OCI-LY7 (cell line): ENCODE results near the gene GOLPH3L. TPM values are rescaled to one million over a fixed set of nuclear protein-coding genes. Genes with fewer than 3 reads are reported as not detected.
"Not testable (repeated sequence)": the region's sequence is repeated elsewhere in the genome, so short reads cannot be mapped to it uniquely, and the experiment has no call there.

Source experiments
- BruUV-seq: library from RNA; stranded (reverse); fragments of 400-500 nt; replicated peaks from 2 replicates; lab custom pipeline; 2021; lab: Mats Ljungman, UMichigan
- CTCF ChIA-PET: fragments of 300-600 bp; sonication (Branson Sonifier 250); formaldehyde crosslinking; loops from one replicate; lab custom pipeline; 2022; ENCODE audit warnings: antibody characterized with exemption; ENCODE audit not compliant: unreplicated experiment; lab: Charles Lee
- POLR2A ChIA-PET: fragments of 300-600 bp; sonication (Branson Sonifier 250); formaldehyde crosslinking; loops from one replicate; lab custom pipeline; 2022; ENCODE audit warnings: antibody characterized with exemption; lab: Charles Lee
- DNase-seq: peaks from one replicate; pipeline ENCODE4 v3.0.0-alpha.2; 2015; ENCODE audit warnings: low spot score
- H2AFZ ChIP-seq: fragments of 200-600 bp; sonication (generic), shearing (Covaris generic); 2 replicates; pipeline ENCODE4 v1.6.1; 2014; ENCODE audit warnings: mild to moderate bottlenecking, antibody characterized with exemption, low read length, moderate library complexity
- H3K27ac ChIP-seq: fragments of 200-600 bp; sonication (generic); 2 replicates; pipeline ENCODE4 v1.5.1; 2014; ENCODE audit warnings: mixed run types, low read depth, mild to moderate bottlenecking, moderate library complexity, low read length, inconsistent platforms; ENCODE audit not compliant: poor library complexity, severe bottlenecking
- H3K36me3 ChIP-seq: fragments of 200-600 bp; sonication (generic); 2 replicates; pipeline ENCODE4 v1.6.1; 2014; ENCODE audit warnings: mild to moderate bottlenecking, antibody characterized with exemption, low read length, moderate library complexity, mixed read lengths; ENCODE audit not compliant: insufficient read depth
- H3K4me1 ChIP-seq: fragments of 200-600 bp; sonication (generic); 2 replicates; pipeline ENCODE4 v1.5.1; 2014; ENCODE audit warnings: mild to moderate bottlenecking, low read length; ENCODE audit not compliant: insufficient read depth, poor library complexity, severe bottlenecking
- H3K4me2 ChIP-seq: fragments of 200-600 bp; sonication (generic); 2 replicates; pipeline ENCODE4 v1.6.1; 2014; ENCODE audit warnings: mild to moderate bottlenecking, low read length
- H3K4me3 ChIP-seq: fragments of 200-600 bp; sonication (generic); 2 replicates; pipeline ENCODE4 v1.5.1; 2014; ENCODE audit warnings: mild to moderate bottlenecking, low read depth, low read length; ENCODE audit not compliant: poor library complexity, severe bottlenecking
- H3K79me2 ChIP-seq: fragments of 200-600 bp; sonication (generic); 2 replicates; pipeline ENCODE4 v1.6.1; 2016; ENCODE audit warnings: low read depth, mild to moderate bottlenecking, low read length, moderate library complexity, mixed read lengths; ENCODE audit not compliant: insufficient read depth
- H3K9me2 ChIP-seq: fragments of 200-600 bp; sonication (generic); 2 replicates; pipeline ENCODE4 v1.6.1; 2016; ENCODE audit warnings: mild to moderate bottlenecking, low read length, mixed read lengths; ENCODE audit not compliant: insufficient read depth
- H3K9me3 ChIP-seq: fragments of 200-600 bp; sonication (generic); 2 replicates; pipeline ENCODE4 v1.6.1; 2014; ENCODE audit warnings: mild to moderate bottlenecking, mixed run types, low read length, mixed read lengths
- H4K20me1 ChIP-seq: fragments of 200-600 bp; sonication (generic); 2 replicates; pipeline ENCODE4 v1.6.1; 2014; ENCODE audit warnings: mild to moderate bottlenecking, antibody characterized with exemption, low read length, moderate library complexity, mixed read lengths; ENCODE audit not compliant: insufficient read depth
- CTCF ChIP-seq: fragments of 200-600 bp; sonication (generic); conservative IDR thresholded peaks from 2 replicates; pipeline ENCODE4 v1.5.1; 2014; ENCODE audit warnings: mild to moderate bottlenecking, antibody characterized with exemption, low read length, moderate library complexity, mixed read lengths
- EZH2phosphoT487 ChIP-seq: fragments of 200-600 bp; sonication (generic); IDR thresholded peaks from 2 replicates; pipeline ENCODE4 v1.6.1; 2018; ENCODE audit warnings: low read depth, borderline replicate concordance, mild to moderate bottlenecking, mixed run types, antibody characterized with exemption, low read length, moderate library complexity, mixed read lengths
- intact Hi-C: fragments of 100-400 bp; cut with micrococcal nuclease; formaldehyde crosslinking; loops from one replicate; pipeline ENCODE4 v1.10.0; 2022; ENCODE audit not compliant: unreplicated experiment
- total RNA-seq, 2 experiments: library from RNA; depleted of rRNA in 1 of 2; stranded (reverse); fragments of >200 nt in 1 of 2; shearing (Covaris generic) in 1 of 2; gene quantifications; 2 replicates each; pipeline ENCODE4 v1.2.3, GENCODE V29; 2014 to 2022

GOLPH3L gene
- total RNA-seq, 2 experiments from 2014 or later, result 6.2 to 29.0 TPM

GRCh38 chr1:150662811-150663210 lies 34.1 kb downstream of the GOLPH3L start:
- H3K9me3 ChIP-seq, result no peaks in the 10 kb centered on the region
- no peaks in the 10 kb centered on the region for H3K79me2 ChIP-seq
- H2AFZ ChIP-seq, result no peak overlapping the region
- CTCF ChIA-PET, result no interaction called here
- H3K4me2 ChIP-seq, result no peak overlapping the region
- no TSS peak for BruUV-seq
- intact Hi-C loops, result no loop called here
- no peak overlapping the region for H3K27ac ChIP-seq
- no peaks in the 10 kb centered on the region for H3K9me2 ChIP-seq
- no peaks in the 10 kb centered on the region for H3K4me1 ChIP-seq
- TF ChIP-seq EZH2phosphoT487 (no peak), CTCF (no peak)
- H3K4me3 ChIP-seq, result no peak overlapping the region
- POLR2A ChIA-PET, result interaction anchor here (0.8 to 1.0 kb wide), 2 partner anchors 10 to 17 kb away, joined by 3 to 4 read pairs; no protein-coding TSS in a partner anchor
- H4K20me1 ChIP-seq, result no peaks in the 10 kb centered on the region
- peaks cover 34% of the 10 kb centered on the region for H3K36me3 ChIP-seq
- DNase-seq, result no peak

GRCh38 chr1:150661156-150661555 lies 35.8 kb downstream of the GOLPH3L start:
- intact Hi-C loops, result no loop called here
- Histone ChIP-seq H3K9me3 (no peaks in the 10 kb centered on the region), H3K79me2 (no peaks in the 10 kb centered on the region), H3K4me3 (no peak overlapping the region), H3K36me3 (peaks cover 34% of the 10 kb centered on the region), H3K27ac (no peak overlapping the region), H3K9me2 (no peaks in the 10 kb centered on the region), H3K4me1 (no peaks in the 10 kb centered on the region), H4K20me1 (no peaks in the 10 kb centered on the region), H2AFZ (no peak overlapping the region), H3K4me2 (no peak overlapping the region)
- no peak for DNase-seq
- BruUV-seq, result TSS peak; percentile 15
- POLR2A ChIA-PET, result no interaction called here
- TF ChIP-seq CTCF, result no peak
- no peak for TF ChIP-seq EZH2phosphoT487
- CTCF ChIA-PET, result no interaction called here

DNA sequence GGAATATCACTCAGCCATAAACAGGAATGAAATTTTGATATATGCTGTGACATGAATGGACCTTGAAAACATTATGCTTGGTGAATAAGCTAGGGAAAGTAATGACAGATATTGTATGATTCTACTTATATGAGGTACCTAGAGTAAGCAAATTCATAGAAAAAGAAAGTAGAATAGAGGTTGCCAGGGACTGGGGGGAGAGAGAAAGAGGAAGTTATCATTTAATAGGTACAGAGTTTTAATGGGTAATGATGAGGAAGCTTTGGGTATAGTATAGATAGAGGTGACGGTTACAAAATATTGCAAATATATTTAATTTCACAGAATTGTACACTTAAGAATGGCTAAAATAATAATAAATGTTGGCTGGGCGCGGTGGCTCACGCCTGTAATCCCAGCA lies 36.4 kb downstream of the GOLPH3L start:
- H3K4me3 ChIP-seq, result no peak overlapping the region
- DNase-seq, result no peak
- ChIA-PET CTCF (no interaction called here), POLR2A (no interaction called here)
- intact Hi-C loops, result no loop called here
- H3K9me3 ChIP-seq, result no peaks in the 10 kb centered on the region
- H3K9me2 ChIP-seq, result no peaks in the 10 kb centered on the region
- no peaks in the 10 kb centered on the region for H3K4me1 ChIP-seq
- TF ChIP-seq EZH2phosphoT487 (no peak), CTCF (no peak)
- H3K27ac ChIP-seq, result no peak overlapping the region
- H3K79me2 ChIP-seq, result no peaks in the 10 kb centered on the region
- H4K20me1 ChIP-seq, result no peaks in the 10 kb centered on the region
- no peak overlapping the region for H2AFZ ChIP-seq
- H3K4me2 ChIP-seq, result no peak overlapping the region
- no TSS peak for BruUV-seq
- peaks cover 34% of the 10 kb centered on the region for H3K36me3 ChIP-seq

DNA sequence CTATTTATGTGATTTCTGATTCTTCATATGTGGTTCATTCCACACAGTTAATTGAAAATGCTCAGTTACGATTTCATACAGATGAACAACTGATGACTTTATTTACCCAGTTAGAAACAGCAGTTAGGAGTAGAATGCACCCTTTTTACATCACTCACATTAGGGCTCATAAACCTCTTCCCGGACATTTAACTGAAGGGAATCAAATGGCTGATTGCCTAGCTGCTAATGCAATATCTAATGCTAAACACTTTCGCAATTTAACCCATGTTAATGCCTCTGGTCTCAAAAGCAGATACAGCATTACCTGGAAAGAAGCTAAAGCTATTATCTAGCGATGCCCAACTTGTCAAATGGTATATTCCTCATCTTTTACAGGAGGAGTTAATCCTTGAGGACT lies 39.9 kb downstream of the GOLPH3L start:
- H4K20me1 ChIP-seq, H3K4me1 ChIP-seq, DNase-seq, H3K27ac ChIP-seq, H3K79me2 ChIP-seq, H3K9me3 ChIP-seq, H2AFZ ChIP-seq, CTCF ChIA-PET, H3K4me3 ChIP-seq, BruUV-seq, intact Hi-C loops, H3K4me2 ChIP-seq, H3K9me2 ChIP-seq: not testable (repeated sequence)
- POLR2A ChIA-PET, result interaction anchor here (1.0 kb wide), 1 partner anchor 9 kb away, joined by 3 read pairs; no protein-coding TSS in a partner anchor
- H3K36me3 ChIP-seq, result peaks cover 27% of the 10 kb centered on the region
